ENCODE results near the gene ZNF587B.

DNA sequence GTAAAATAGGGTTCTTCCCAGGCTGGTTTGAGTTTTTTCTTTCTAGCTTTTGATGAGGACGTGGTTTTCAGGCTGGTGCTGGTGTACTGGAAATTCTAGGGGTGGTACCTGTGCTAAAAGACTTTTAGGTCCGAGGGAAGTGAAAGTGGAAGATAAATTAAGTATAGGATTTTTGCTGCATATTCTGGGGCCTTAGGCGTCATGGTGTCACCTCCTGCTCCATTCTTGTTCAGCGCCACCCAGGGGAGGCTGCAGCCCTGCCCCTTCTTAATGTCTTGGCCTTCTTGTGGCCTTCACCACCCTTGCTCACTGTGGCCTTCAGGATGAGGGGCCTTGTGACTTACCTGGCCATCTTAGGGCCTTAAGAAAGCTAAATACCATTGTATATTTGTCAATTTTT, 27.8 kb upstream of the ZNF587B start:
- TF ChIP-seq, protein P1, sequence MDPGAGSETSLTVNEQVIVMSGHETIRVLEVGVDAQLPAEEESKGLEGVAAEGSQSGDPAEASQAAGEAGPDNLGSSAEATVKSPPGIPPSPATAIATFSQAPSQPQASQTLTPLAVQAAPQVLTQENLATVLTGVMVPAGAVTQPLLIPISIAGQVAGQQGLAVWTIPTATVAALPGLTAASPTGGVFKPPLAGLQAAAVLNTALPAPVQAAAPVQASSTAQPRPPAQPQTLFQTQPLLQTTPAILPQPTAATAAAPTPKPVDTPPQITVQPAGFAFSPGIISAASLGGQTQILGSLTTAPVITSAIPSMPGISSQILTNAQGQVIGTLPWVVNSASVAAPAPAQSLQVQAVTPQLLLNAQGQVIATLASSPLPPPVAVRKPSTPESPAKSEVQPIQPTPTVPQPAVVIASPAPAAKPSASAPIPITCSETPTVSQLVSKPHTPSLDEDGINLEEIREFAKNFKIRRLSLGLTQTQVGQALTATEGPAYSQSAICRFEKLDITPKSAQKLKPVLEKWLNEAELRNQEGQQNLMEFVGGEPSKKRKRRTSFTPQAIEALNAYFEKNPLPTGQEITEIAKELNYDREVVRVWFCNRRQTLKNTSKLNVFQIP (CRISPR knock-in tag; IDR thresholded peaks at IDR 0.05; ENCODE audit: borderline replicate concordance, low read depth) = no peak
- no peak for TF ChIP-seq RARB (CRISPR knock-in tag; IDR thresholded peaks at IDR 0.05)
- no peak for TF ChIP-seq ZFP30 (CRISPR knock-in tag; IDR thresholded peaks at IDR 0.05)
- no peak for TF ChIP-seq TCF4 (CRISPR knock-in tag; IDR thresholded peaks at IDR 0.05; ENCODE audit: borderline replicate concordance)
- no peak for TF ChIP-seq ESRRG (CRISPR knock-in tag; IDR thresholded peaks at IDR 0.05)

Measured in SK-N-SH treated with all-trans-retinoic acid at 6 μM for 48 hours (cell line).